ENCODE measurements around the gene GP1BB.

GRCh38 chr22:19688301-19689290 is 34.7 kb upstream of the GP1BB start:
- TF ChIP-seq EZH2 (IDR thresholded peaks at IDR 0.05; ENCODE audit: insufficient read depth, poor library complexity, severe bottlenecking) (no peak), EZH2phosphoT487 (IDR thresholded peaks at IDR 0.05; ENCODE audit: insufficient read depth, low read depth) (no peak)
